ENCODE data around the gene YLPM1.

GRCh38 chr14:74733221-74733620 is 29.9 kb upstream of the YLPM1 start:
- TF ChIP-seq CTCF (conservative IDR thresholded peaks at IDR 0.05 in 1 of 2, IDR thresholded peaks at IDR 0.05 in 1 of 2; ENCODE audit: low read depth in 1 of 2, low read length in 2 of 2) (no peak), EZH2 (IDR thresholded peaks at IDR 0.05; ENCODE audit: low read length, missing control alignments) (no peak)
